Choroid plexus epithelial cell (primary cell): ENCODE results near the gene TH.
"Not testable (repeated sequence)": the region's sequence is repeated elsewhere in the genome, so short reads cannot be mapped to it uniquely, and the experiment has no call there.

Source experiments
- DNase-seq: peaks from one replicate; pipeline ENCODE4 v3.0.0-alpha.2; 2010; ENCODE audit warnings: low read depth
- H3K4me3 ChIP-seq: 2 replicates; pipeline ENCODE4 v1.5.1; 2011; ENCODE audit warnings: low read depth, mild to moderate bottlenecking, control low read depth, low read length, moderate library complexity
- CTCF ChIP-seq: conservative IDR thresholded peaks from 2 replicates; pipeline ENCODE4 v1.5.1; 2011; ENCODE audit warnings: low read depth, mild to moderate bottlenecking, control low read depth, inconsistent platforms, low read length, moderate library complexity

The TH gene

DNA sequence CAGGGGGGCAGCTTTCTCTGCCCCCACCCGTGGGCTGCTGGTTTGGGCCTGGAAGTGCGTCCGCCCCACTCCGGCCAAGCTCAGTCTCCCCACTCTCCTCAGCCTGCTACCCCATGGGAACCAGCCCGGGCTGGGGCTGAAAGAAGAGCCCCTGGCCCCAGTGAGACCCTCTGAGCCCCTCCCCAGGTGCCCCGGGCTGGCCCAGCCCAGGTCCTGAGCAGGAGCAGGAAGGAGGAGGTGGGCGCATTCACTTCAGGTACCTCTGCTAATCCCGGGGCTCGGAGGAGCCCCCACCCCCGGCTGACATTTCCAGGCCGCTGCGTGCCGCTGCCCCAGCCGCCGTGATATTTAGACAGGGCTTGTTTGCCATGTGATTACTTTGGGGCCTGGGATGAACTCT is 8.7 kb upstream of the TH start:
- no peak for TF ChIP-seq CTCF
- no peak overlapping the region for H3K4me3 ChIP-seq

GRCh38 chr11:2179516-2179915 is 7.9 kb upstream of the TH start:
- H3K4me3 ChIP-seq = no peak overlapping the region
- no peak for TF ChIP-seq CTCF
- DNase-seq = no peak

More for the DNA sequence above, 8.7 kb upstream of the TH start:
- DNase-seq = no peak

- H3K4me3 ChIP-seq = no peak overlapping the region
- peak; percentile 43 for DNase-seq
- no peak for TF ChIP-seq CTCF
These were observed 7.4 kb upstream of the TH start for GRCh38 chr11:2178906-2179494.

- DNase-seq, H3K4me3 ChIP-seq: not testable (repeated sequence)
These were observed 6.6 kb upstream of the TH start for GRCh38 chr11:2178055-2178773.

DNA sequence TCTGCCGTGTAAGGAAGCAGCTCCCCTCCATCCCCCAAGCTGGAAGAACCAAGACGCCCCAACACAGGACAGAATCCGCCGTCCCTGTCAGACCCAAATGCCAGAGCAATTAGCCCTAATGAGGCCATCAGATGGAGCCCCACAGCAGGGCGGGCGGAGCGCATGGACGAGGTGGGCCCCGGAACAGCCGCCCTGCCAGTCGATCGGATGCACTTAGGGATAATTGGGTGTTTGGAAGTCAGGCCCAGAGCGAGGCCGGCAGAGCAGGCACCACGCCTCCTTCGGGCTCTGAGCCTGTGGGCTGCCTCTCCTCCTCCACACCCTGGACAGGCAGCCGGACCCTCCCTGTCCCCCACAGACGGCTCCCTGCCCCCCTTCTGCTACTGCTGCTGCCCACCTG is 5.5 kb upstream of the TH start:
- DNase-seq = no peak
- no peak for TF ChIP-seq CTCF

GRCh38 chr11:2176389-2176900 is 4.8 kb upstream of the TH start:
- H3K4me3 ChIP-seq = no peak overlapping the region
- no peak for DNase-seq
- TF ChIP-seq CTCF = no peak

More for the DNA sequence above, 5.5 kb upstream of the TH start:
- no peak overlapping the region for H3K4me3 ChIP-seq

- TF ChIP-seq CTCF = no peak
- DNase-seq = no peak
- no peak overlapping the region for H3K4me3 ChIP-seq
These were observed 4.0 kb upstream of the TH start for GRCh38 chr11:2175659-2176058.
